GM13977 (cell line): Measurements from ENCODE around the gene FTO.

ENCODE experiments used
- DNase-seq: peaks from one replicate; pipeline ENCODE4 v3.0.0; 2012; ENCODE audit warnings: low spot score
- CTCF ChIP-seq: IDR thresholded peaks from 2 replicates; pipeline ENCODE4 v1.5.1; 2012; ENCODE audit warnings: mild to moderate bottlenecking, control low read depth; ENCODE audit not compliant: insufficient read depth; ENCODE audit errors: extremely low read depth, missing control alignments
- in situ Hi-C: fragments of 300-500 bp; cut with MboI; formaldehyde crosslinking; loops from one replicate; pipeline ENCODE4 v1.12.0; 2022; ENCODE audit warnings: low sequenced_read_pairs, low pct_unique_long_range_greater_than_20kb, mixed read lengths, inconsistent platforms; ENCODE audit not compliant: unreplicated experiment

Gene FTO

GRCh38 chr16:53773150-53773846, 69.3 kb downstream of the FTO start:
- in situ Hi-C loops = no loop called here
- peak; percentile 59 for TF ChIP-seq CTCF
- DNase-seq = peak; percentile 31

GRCh38 chr16:53773881-53774280, 69.9 kb downstream of the FTO start:
- no peak for DNase-seq
- in situ Hi-C loops = no loop called here
- TF ChIP-seq CTCF = no peak

- no peak for TF ChIP-seq CTCF
- in situ Hi-C loops = no loop called here
- no peak for DNase-seq
Observed at GRCh38 chr16:53775106-53775820, 71.3 kb downstream of the FTO start.

- TF ChIP-seq CTCF = no peak
- in situ Hi-C loops = no loop called here
- no peak for DNase-seq
Observed at GRCh38 chr16:53775821-53776431, 72.0 kb downstream of the FTO start.

- in situ Hi-C loops = no loop called here
- no peak for TF ChIP-seq CTCF
- DNase-seq = no peak
Observed at GRCh38 chr16:53779186-53779585, 75.2 kb downstream of the FTO start.

GRCh38 chr16:53780051-53780450, 76.1 kb downstream of the FTO start:
- no peak for DNase-seq
- TF ChIP-seq CTCF = no peak
- in situ Hi-C loops = no loop called here
